ENCODE results near the gene CCDC170. TPM values are rescaled to one million over a fixed set of nuclear protein-coding genes. Genes with fewer than 3 reads are reported as not detected.
A peak's percentile ranks its signal among the peaks of the same experiment; 100 is the strongest.

The CCDC170 gene, protein sequence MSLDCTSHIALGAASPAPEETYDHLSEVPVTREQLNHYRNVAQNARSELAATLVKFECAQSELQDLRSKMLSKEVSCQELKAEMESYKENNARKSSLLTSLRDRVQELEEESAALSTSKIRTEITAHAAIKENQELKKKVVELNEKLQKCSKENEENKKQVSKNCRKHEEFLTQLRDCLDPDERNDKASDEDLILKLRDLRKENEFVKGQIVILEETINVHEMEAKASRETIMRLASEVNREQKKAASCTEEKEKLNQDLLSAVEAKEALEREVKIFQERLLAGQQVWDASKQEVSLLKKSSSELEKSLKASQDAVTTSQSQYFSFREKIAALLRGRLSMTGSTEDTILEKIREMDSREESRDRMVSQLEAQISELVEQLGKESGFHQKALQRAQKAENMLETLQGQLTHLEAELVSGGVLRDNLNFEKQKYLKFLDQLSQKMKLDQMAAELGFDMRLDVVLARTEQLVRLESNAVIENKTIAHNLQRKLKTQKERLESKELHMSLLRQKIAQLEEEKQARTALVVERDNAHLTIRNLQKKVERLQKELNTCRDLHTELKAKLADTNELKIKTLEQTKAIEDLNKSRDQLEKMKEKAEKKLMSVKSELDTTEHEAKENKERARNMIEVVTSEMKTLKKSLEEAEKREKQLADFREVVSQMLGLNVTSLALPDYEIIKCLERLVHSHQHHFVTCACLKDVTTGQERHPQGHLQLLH
- total RNA-seq (2011; cell fraction: chromatin; rRNA removed; ENCODE audit: low replicate concordance), result 0.67 TPM in 1 of 2 replicates, not detected in the other
- not detected in 2 replicates for total RNA-seq (2011; cell fraction: nucleolus; rRNA removed)
- total RNA-seq (2011; cell fraction: nucleoplasm; rRNA removed), result not detected in 2 replicates
- total RNA-seq (2014; rRNA removed) (0.05 TPM in 1 of 2 replicates, not detected in the other), total RNA-seq (2014; rRNA removed; fragmentation: Illumina TruSeq; extraction: Trizol) (not detected in 2 replicates), total RNA-seq (2015; rRNA removed; fragmentation: Illumina TruSeq; extraction: Trizol) (0.18 TPM in 1 of 2 replicates, not detected in the other), total RNA-seq (2021) (not detected in 2 replicates), polyA plus RNA-seq (2011; rRNA removed) (not detected in 2 replicates), polyA plus RNA-seq (2014; fragmentation: Illumina TruSeq; extraction: Trizol) (not detected in 2 replicates), polyA plus RNA-seq (2014; fragmentation: Nextera tagmentation; extraction: Ambion mirVana) (not detected), polyA plus RNA-seq (2014; rRNA removed) (0.01 TPM in 1 of 2 replicates, not detected in the other), polyA minus RNA-seq (2011; rRNA and poly(A)+ RNA removed) (0.32 TPM in 1 of 2 replicates, not detected in the other), Bru-seq, nascent RNA (percentile 5 among the genes with signal in this experiment), BruChase-seq, experiment 1, labeled RNA remaining after a 2-hour chase (percentile 32 among the genes with signal in this experiment), BruChase-seq, experiment 2, labeled RNA remaining after a 6-hour chase (percentile 30 among the genes with signal in this experiment)
- polyA plus RNA-seq (2011; cell fraction: cytosol; rRNA removed), result not detected in 2 replicates
- not detected in 2 replicates for polyA plus RNA-seq (2011; cell fraction: nucleus; rRNA removed)
- 0.03 TPM in 1 of 2 replicates, not detected in the other for polyA plus RNA-seq (2012)
- polyA minus RNA-seq (2011; cell fraction: cytosol; rRNA and poly(A)+ RNA removed), result not detected in 2 replicates
- polyA minus RNA-seq (2011; cell fraction: nucleus; rRNA and poly(A)+ RNA removed), result not detected in 2 replicates
- long read RNA-seq, experiment 1, result 0 reads
- long read RNA-seq, experiment 2, result 0 reads
- long read RNA-seq, experiment 3, result 0 reads

DNA sequence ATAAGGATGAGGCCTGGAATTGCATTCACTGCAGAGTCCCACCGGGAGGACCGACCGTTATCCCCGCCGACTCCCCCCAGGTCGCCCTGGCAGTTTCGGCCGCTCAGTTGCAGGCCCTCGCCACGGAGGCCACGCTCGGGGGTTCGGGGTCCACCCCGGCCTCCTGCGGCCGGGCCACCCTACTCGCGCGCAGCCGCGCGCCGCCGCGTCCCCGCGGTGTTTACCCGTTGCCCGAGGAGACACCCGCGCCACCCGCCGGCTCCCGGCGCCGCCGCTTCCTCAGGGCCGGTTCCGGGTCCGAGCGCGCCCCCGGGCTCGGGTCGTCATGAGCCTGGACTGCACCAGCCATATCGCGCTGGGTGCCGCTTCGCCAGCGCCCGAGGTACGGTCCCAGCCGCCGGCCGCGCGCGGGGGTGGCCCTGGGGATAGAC lies at the start of gene CCDC170:
Gene CCDC170, plus strand, starts transcription at position 214 of the 431 bp plus-strand sequence. Its CDS starts 112 bp downstream, at position 326.
- no peak for DNase-seq (ENCODE audit: extremely low read depth in 1 of 4, low spot score in 3 of 4)
- Histone ChIP-seq H3K9me3 (replicated peaks; ENCODE audit: control insufficient read depth, insufficient read depth, low read depth, low read length) (no peaks in the 10 kb centered on the region), H3K4me3 (no peak within 1 kb of the TSS), H3K27me3 (ENCODE audit: control insufficient read depth in 2 of 2, insufficient read depth in 2 of 2, low read length in 2 of 2) (peaks cover 40 to 48% of the 10 kb centered on the region in 2 experiments; a peak in 4 of 5 replicates), H3K79me2 (ENCODE audit: control insufficient read depth, insufficient read depth, low read length) (no peaks in the 10 kb centered on the region), H4K20me1 (replicated peaks; ENCODE audit: control insufficient read depth, insufficient read depth, low read length) (no peaks in the 10 kb centered on the region), H3K4me2 (ENCODE audit: insufficient read depth, low read length) (no peak within 1 kb of the TSS), H2AFZ (ENCODE audit: low read depth, low read length) (no peak within 1 kb of the TSS), H3K4me1 (replicated peaks in 1 of 2; ENCODE audit: control insufficient read depth in 2 of 2, insufficient read depth in 2 of 2, low read length in 2 of 2) (peaks cover 0 to 6% of the 10 kb centered on the region in 2 experiments; a peak in 1 of 5 replicates), H3K27ac (ENCODE audit: extremely low read depth, low read depth, low read length) (no peak within 1 kb of the TSS), H3K9ac (ENCODE audit: insufficient read depth in 1 of 2, low read depth in 2 of 2, low read length in 2 of 2) (no peak within 1 kb of the TSS), H3K36me3 (ENCODE audit: control insufficient read depth, insufficient read depth, low read length) (no peaks in the 10 kb centered on the region), H3K9me1 (ENCODE audit: control insufficient read depth, insufficient read depth, low read length) (no peaks in the 10 kb centered on the region)
- BruUV-seq (replicated peaks), result no TSS peak
- CTCF ChIA-PET (ENCODE audit: low intra/inter-chr PET ratio), result no interaction called here
- TF ChIP-seq CHD2 (IDR thresholded peaks at IDR 0.05; ENCODE audit: low read depth, low read length) (no peak), KDM5B (IDR thresholded peaks at IDR 0.05; ENCODE audit: insufficient replicate concordance, low read depth, low read length) (no peak), MED1 (CRISPR knock-in tag; IDR thresholded peaks at IDR 0.05; ENCODE audit: borderline replicate concordance) (no peak), ELF1 (tag; IDR thresholded peaks at IDR 0.05) (no peak), PURB (CRISPR knock-in tag; IDR thresholded peaks at IDR 0.05; ENCODE audit: low read depth) (no peak), ZNF79 (CRISPR knock-in tag; IDR thresholded peaks at IDR 0.05; ENCODE audit: low read depth) (no peak), EP400 (IDR thresholded peaks at IDR 0.05) (no peak), ZNF507 (tag; conservative IDR thresholded peaks at IDR 0.05) (no peak), JUN (IDR thresholded peaks at IDR 0.05; ENCODE audit: borderline replicate concordance, low read depth, low read length) (no peak), JUN (CRISPR knock-in tag; IDR thresholded peaks at IDR 0.05; ENCODE audit: borderline replicate concordance) (no peak), SMARCC2 (IDR thresholded peaks at IDR 0.05; ENCODE audit: low read depth) (no peak)
- TF ChIP-seq, protein P1, sequence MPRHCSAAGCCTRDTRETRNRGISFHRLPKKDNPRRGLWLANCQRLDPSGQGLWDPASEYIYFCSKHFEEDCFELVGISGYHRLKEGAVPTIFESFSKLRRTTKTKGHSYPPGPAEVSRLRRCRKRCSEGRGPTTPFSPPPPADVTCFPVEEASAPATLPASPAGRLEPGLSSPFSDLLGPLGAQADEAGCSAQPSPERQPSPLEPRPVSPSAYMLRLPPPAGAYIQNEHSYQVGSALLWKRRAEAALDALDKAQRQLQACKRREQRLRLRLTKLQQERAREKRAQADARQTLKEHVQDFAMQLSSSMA (CRISPR knock-in tag; IDR thresholded peaks at IDR 0.05), result no peak
- TF ChIP-seq, protein P2, sequence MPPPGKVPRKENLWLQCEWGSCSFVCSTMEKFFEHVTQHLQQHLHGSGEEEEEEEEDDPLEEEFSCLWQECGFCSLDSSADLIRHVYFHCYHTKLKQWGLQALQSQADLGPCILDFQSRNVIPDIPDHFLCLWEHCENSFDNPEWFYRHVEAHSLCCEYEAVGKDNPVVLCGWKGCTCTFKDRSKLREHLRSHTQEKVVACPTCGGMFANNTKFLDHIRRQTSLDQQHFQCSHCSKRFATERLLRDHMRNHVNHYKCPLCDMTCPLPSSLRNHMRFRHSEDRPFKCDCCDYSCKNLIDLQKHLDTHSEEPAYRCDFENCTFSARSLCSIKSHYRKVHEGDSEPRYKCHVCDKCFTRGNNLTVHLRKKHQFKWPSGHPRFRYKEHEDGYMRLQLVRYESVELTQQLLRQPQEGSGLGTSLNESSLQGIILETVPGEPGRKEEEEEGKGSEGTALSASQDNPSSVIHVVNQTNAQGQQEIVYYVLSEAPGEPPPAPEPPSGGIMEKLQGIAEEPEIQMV (tag; conservative IDR thresholded peaks at IDR 0.05; ENCODE audit: low read depth), result no peak
- no peak for FAIRE-seq
- POLR2A ChIA-PET, result no interaction called here
- intact Hi-C loops (cut with micrococcal nuclease), result no loop called here
- in situ Hi-C loops (cut with MboI), result no loop called here
- 58% methylated on average over 41 of the region's 58 CpGs for WGBS (ENCODE audit: insufficient coverage, low coverage, missing lambda C conversion rate)
- no peak for ATAC-seq
